GM10266 (cell line): ENCODE measurements around the gene ACADS.

ENCODE experiments used
- DNase-seq: peaks from one replicate; pipeline ENCODE4 v3.0.0; 2012; ENCODE audit errors: extremely low spot score
- CTCF ChIP-seq: IDR thresholded peaks from 2 replicates; pipeline ENCODE4 v1.5.1; 2012; ENCODE audit warnings: mild to moderate bottlenecking, low read depth; ENCODE audit not compliant: control insufficient read depth, insufficient read depth; ENCODE audit errors: missing control alignments

Gene ACADS

GRCh38 chr12:120725659-120726509, at the start of gene ACADS:
Gene ACADS, plus strand, starts transcription at chr12:120725826. Its CDS starts 60 bp downstream, at chr12:120725886.
- peak; percentile 99 for DNase-seq
- TF ChIP-seq CTCF, result no peak

- DNase-seq, result peak; percentile 68
- no peak for TF ChIP-seq CTCF
Observed at GRCh38 chr12:120677765-120678473, 47.7 kb upstream of the ACADS start.

- no peak for TF ChIP-seq CTCF
- no peak for DNase-seq
Observed at GRCh38 chr12:120678572-120678971, 47.1 kb upstream of the ACADS start.

GRCh38 chr12:120680165-120680738, 45.4 kb upstream of the ACADS start:
- no peak for DNase-seq
- no peak for TF ChIP-seq CTCF

- no peak for TF ChIP-seq CTCF
- no peak for DNase-seq
Observed at GRCh38 chr12:120684523-120684932, 41.1 kb upstream of the ACADS start.

- no peak for TF ChIP-seq CTCF
- no peak for DNase-seq
Observed at GRCh38 chr12:120685522-120685921, 40.1 kb upstream of the ACADS start.
